Endothelial cell (in vitro differentiated cells): ENCODE data around the gene SPDYE1. TPM values are rescaled to one million over a fixed set of nuclear protein-coding genes. Genes with fewer than 3 reads are reported as not detected.
"Not testable (repeated sequence)": the region's sequence is repeated elsewhere in the genome, so short reads cannot be mapped to it uniquely, and the experiment has no call there.

Source experiments
- DNase-seq: peaks from one replicate; pipeline ENCODE4 v3.0.0; 2021; ENCODE audit warnings: low spot score
- H3K27ac Mint-ChIP-seq: one replicate; pipeline ENCODE4 v1.8.0; 2021; ENCODE audit warnings: mixed read lengths, inconsistent platforms; ENCODE audit not compliant: unreplicated experiment
- H3K27me3 Mint-ChIP-seq: one replicate; pipeline ENCODE4 v1.8.0; 2021; ENCODE audit warnings: mild to moderate bottlenecking, moderate library complexity, mixed read lengths, inconsistent platforms; ENCODE audit not compliant: unreplicated experiment
- H3K36me3 Mint-ChIP-seq: one replicate; pipeline ENCODE4 v1.8.0; 2021; ENCODE audit warnings: mild to moderate bottlenecking, low read depth, mixed read lengths, inconsistent platforms; ENCODE audit not compliant: unreplicated experiment
- H3K4me1 Mint-ChIP-seq: one replicate; pipeline ENCODE4 v1.8.0; 2021; ENCODE audit warnings: mild to moderate bottlenecking, mixed read lengths, inconsistent platforms; ENCODE audit not compliant: unreplicated experiment
- H3K4me3 Mint-ChIP-seq: one replicate; pipeline ENCODE4 v1.8.0; 2021; ENCODE audit warnings: mild to moderate bottlenecking, mixed read lengths, inconsistent platforms; ENCODE audit not compliant: unreplicated experiment
- H3K9me3 Mint-ChIP-seq: one replicate; pipeline ENCODE4 v1.8.0; 2021; ENCODE audit warnings: mixed read lengths, inconsistent platforms; ENCODE audit not compliant: unreplicated experiment
- CTCF ChIP-seq: fragments of 200-600 bp; sonication (generic); IDR thresholded peaks from one replicate; pipeline ENCODE4 v1.5.0; 2021; ENCODE audit warnings: antibody characterized with exemption; ENCODE audit not compliant: unreplicated experiment
- total RNA-seq: library from RNA; stranded (reverse); fragmentation: NEBNext Ultra II Directional; extraction: Animal tissue kit (Norgen Biotek cat#: 25700); gene quantifications from one replicate; pipeline ENCODE4 v1.2.1, GENCODE V29; 2021; ENCODE audit not compliant: unreplicated experiment

The SPDYE1 gene
- total RNA-seq, 1 donor from 2014 or later, result not detected

DNA sequence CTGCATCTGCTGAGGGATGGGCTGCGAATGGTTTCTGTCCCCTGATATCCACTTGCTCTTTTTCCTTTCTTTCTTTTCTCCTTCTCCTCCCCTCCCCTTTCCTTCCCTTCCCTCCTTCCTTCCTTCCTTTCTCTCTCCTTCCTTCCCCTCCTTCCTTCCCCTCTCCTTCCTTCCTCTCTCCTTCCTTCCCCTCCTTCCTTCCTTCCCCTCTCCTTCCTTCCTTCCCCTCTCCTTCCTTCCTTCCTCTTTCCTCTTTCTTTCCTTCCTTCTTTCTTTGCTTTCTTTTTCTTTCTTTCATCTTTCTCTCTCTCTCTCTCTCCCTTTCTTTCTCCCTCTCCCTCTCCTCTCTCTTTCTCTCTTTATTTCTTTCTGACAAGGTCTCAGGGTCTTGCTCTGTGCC, 20.2 kb upstream of the SPDYE1 start:
- no peaks in the 10 kb centered on the region for H3K9me3 Mint-ChIP-seq
- no peak overlapping the region for H3K4me3 Mint-ChIP-seq
- peaks cover 6% of the 10 kb centered on the region for H3K36me3 Mint-ChIP-seq
- H3K27ac Mint-ChIP-seq, result no peak overlapping the region
- no peak for TF ChIP-seq CTCF
- H3K27me3 Mint-ChIP-seq, result peaks cover 4% of the 10 kb centered on the region
- H3K4me1 Mint-ChIP-seq, result no peaks in the 10 kb centered on the region
- DNase-seq, result no peak

GRCh38 chr7:43978102-43978501, 19.6 kb upstream of the SPDYE1 start:
- not testable (repeated sequence) for H3K36me3 Mint-ChIP-seq, H3K27ac Mint-ChIP-seq, H3K27me3 Mint-ChIP-seq, H3K4me3 Mint-ChIP-seq, DNase-seq, H3K4me1 Mint-ChIP-seq, H3K9me3 Mint-ChIP-seq

DNA sequence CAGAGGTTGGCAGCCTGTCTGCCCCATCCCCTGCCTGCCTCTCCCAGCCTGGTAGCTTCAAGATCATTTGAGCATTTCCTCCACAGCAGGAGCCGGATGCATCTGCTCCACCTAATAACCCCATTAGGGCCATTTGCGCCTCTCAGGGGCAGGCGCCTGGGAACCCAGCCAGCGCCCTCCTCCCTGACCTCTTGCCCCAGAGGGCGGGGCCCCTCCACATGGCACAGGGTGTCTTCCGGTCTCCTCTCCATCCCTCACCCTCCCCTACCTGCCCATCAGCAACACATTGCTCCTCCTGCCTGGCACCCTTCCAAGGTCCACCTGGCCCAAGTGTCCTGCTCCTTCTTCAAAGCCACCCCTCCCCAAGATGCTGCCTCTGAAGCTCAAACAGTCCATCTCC, 14.8 kb upstream of the SPDYE1 start:
- not testable (repeated sequence) for H3K4me3 Mint-ChIP-seq, H3K4me1 Mint-ChIP-seq, DNase-seq, H3K27ac Mint-ChIP-seq, H3K9me3 Mint-ChIP-seq, H3K36me3 Mint-ChIP-seq, H3K27me3 Mint-ChIP-seq

GRCh38 chr7:43983736-43984135, 14.0 kb upstream of the SPDYE1 start:
- H3K27me3 Mint-ChIP-seq, H3K27ac Mint-ChIP-seq, H3K4me1 Mint-ChIP-seq, DNase-seq, H3K36me3 Mint-ChIP-seq, H3K4me3 Mint-ChIP-seq, H3K9me3 Mint-ChIP-seq: not testable (repeated sequence)

DNA sequence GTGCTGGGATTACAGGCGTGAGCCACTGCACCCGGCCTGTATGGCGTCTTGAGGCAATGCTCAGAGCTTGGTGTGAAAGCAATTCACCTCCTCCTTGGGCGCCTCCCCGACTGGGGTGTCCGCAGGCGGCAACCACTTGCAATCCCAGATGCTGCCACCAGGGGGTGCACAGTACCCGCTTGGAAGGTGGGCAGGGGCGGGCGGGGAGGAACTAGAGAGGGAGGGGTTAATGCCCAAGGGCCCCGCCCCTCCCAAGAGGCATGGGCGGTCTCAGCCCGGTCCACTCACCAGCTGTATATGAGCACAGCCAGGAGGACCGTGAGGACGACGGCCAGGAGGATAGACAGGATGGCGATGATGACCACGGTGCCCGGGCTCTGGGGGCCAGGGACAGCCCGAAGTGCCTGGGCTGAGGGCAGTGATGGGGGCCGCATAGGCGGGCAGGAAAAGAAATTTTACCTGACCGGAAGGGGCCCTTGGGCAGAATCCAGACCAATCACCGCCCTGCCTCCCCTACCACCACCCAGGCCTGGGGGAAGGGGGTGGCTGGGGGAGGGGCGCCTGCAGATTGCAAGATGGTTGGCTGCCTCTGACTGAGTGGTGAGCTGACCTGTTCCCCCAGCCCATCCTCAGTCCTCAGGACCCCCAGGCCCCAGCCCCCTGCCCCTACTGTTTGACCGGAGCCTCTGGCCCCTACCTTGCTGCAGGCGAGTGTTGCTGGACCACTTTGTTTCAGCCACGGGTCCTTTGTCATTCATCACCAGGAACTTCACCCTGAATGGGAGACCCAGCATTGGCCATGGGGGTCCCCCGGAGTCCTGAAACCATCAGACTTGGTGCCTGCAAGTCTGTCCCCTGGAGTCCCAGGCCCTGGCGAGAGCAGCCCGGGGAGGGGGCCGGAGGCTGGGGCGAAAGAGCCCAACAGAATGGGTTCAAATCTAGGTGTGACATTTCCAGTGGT, 11.5 kb upstream of the SPDYE1 start:
- not testable (repeated sequence) for H3K27ac Mint-ChIP-seq, H3K4me1 Mint-ChIP-seq, H3K27me3 Mint-ChIP-seq, H3K4me3 Mint-ChIP-seq, H3K9me3 Mint-ChIP-seq, H3K36me3 Mint-ChIP-seq
- peak; percentile 88 for DNase-seq
- peak; percentile 90 for TF ChIP-seq CTCF

GRCh38 chr7:43987476-43987875, 10.2 kb upstream of the SPDYE1 start:
- not testable (repeated sequence) for H3K4me3 Mint-ChIP-seq, H3K9me3 Mint-ChIP-seq, H3K27ac Mint-ChIP-seq, H3K36me3 Mint-ChIP-seq, DNase-seq, H3K27me3 Mint-ChIP-seq, H3K4me1 Mint-ChIP-seq

DNA sequence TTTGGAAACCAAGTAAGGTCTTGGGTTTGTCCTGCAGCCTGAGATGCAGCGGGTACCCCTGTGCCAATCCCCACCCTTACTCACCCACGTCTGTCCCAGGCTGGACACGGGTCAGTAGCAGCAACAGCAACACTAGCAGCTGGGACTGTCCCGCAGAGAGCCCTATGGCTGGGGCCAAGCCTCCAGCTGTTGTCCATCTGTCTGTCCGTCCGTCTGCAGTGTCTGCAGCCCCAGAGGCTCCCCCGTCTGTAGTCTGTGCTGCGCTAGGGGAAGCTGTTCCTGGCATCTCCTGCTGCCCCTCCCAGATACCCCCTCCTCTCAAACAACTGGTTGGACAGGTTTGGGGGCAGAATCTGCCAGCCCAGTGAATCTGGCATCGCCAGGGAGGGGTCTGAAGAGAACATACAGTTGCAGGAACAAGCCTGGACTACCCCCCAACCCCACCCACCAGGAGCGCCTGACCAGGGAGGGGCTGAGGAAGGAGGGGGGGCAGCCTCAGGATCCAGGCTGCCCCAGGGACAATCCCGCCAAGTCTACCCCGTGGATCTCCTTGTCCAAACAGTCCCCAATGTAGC, 7.6 kb upstream of the SPDYE1 start:
- not testable (repeated sequence) for DNase-seq, H3K27ac Mint-ChIP-seq, H3K4me3 Mint-ChIP-seq, H3K9me3 Mint-ChIP-seq, H3K36me3 Mint-ChIP-seq, H3K4me1 Mint-ChIP-seq, H3K27me3 Mint-ChIP-seq

DNA sequence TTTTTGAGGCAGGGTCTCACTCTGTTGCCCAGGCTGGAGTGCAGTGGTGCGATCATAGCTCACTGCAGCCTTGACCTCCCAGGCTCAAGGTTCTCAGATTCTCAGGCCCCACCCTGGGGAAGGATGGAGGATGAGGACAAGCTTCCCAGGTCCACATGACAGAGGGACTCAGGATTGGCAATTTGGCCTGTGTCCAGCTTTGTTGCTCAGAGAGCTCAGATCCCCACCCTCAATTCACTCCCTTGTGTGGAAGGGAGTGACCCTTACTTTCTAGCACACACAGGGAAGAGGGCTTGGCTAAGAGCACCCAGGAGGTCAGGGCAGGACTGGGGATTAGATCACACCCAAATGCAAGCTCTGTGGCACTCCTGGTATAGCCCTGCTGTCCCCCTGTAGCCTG, 6.9 kb upstream of the SPDYE1 start:
- not testable (repeated sequence) for H3K4me1 Mint-ChIP-seq, H3K9me3 Mint-ChIP-seq, H3K4me3 Mint-ChIP-seq, DNase-seq, H3K27ac Mint-ChIP-seq, H3K36me3 Mint-ChIP-seq, H3K27me3 Mint-ChIP-seq

DNA sequence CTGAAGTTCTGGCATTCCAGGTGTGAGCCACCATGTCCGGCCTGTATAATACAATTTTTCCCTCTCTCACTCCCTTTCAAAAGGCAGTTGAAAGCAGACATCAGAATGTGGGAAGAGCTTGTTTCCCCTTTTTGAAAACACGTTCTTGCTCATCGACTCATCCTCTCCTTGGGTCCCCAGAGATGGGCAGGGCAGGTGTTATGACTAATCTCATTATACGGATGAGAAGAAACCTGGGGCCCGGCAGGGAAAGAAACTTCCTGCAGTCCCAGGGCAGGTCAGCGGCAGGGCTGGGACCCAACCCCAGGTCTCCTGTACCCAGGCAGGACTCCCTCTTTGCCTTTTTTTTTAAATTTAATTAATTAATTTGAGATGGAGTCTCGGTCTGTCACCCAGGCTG, 4.8 kb upstream of the SPDYE1 start:
- H3K9me3 Mint-ChIP-seq, H3K27ac Mint-ChIP-seq, H3K4me1 Mint-ChIP-seq, DNase-seq, H3K4me3 Mint-ChIP-seq, H3K27me3 Mint-ChIP-seq, H3K36me3 Mint-ChIP-seq: not testable (repeated sequence)

DNA sequence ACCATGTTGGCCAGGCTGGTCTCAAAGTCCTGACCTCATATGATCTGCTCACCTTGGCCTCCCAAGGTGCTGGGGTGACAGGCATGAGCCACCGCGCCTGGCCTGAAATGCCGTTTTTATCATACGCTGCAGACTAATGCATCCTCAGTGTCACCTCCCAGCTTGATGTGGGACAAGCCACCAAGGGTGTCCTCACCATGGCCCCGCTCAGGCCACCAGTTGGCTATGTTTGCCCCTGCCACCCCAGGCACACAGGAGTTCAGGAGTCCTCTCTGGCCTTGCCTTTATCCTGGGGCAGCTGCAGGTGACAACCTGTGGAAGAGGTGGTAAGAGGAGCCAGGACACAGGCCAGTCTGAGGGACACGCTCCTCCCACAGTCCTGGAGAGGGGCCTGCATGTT, 3.0 kb upstream of the SPDYE1 start:
- not testable (repeated sequence) for H3K4me3 Mint-ChIP-seq, H3K9me3 Mint-ChIP-seq, H3K36me3 Mint-ChIP-seq, H3K27me3 Mint-ChIP-seq, H3K27ac Mint-ChIP-seq, DNase-seq, H3K4me1 Mint-ChIP-seq
